HG03097 (cell line): ENCODE results near the gene IBA57.
"Not testable (repeated sequence)": the region's sequence is repeated elsewhere in the genome, so short reads cannot be mapped to it uniquely, and the experiment has no call there.

Experiments used
- ATAC-seq: cut with Tn5 transposase; IDR thresholded peaks from one replicate; pipeline ENCODE4 v1.9.1; 2021; ENCODE audit not compliant: unreplicated experiment, low FRiP score

The IBA57 gene

GRCh38 chr1:228170666-228171065 is 5.1 kb downstream of the IBA57 start:
- no peak for ATAC-seq

GRCh38 chr1:228171221-228171891 is 5.8 kb downstream of the IBA57 start:
- no peak for ATAC-seq

GRCh38 chr1:228172591-228173527 is 7.3 kb downstream of the IBA57 start:
- ATAC-seq, result no peak

- ATAC-seq, result not testable (repeated sequence)
Observed at GRCh38 chr1:228173528-228174481, 8.2 kb downstream of the IBA57 start.

GRCh38 chr1:228174482-228175315 is 9.1 kb downstream of the IBA57 start:
- no peak for ATAC-seq

GRCh38 chr1:228175316-228176023 is 9.9 kb downstream of the IBA57 start:
- no peak for ATAC-seq

GRCh38 chr1:228176024-228176395 is 10.4 kb downstream of the IBA57 start:
- no peak for ATAC-seq

GRCh38 chr1:228176461-228177182 is 11.0 kb downstream of the IBA57 start:
- ATAC-seq, result no peak

- no peak for ATAC-seq
Observed at GRCh38 chr1:228177183-228177475, 11.5 kb downstream of the IBA57 start.

- ATAC-seq, result no peak
Observed at GRCh38 chr1:228177721-228178710, 12.4 kb downstream of the IBA57 start.

- ATAC-seq, result no peak
Observed at GRCh38 chr1:228178737-228179684, 13.4 kb downstream of the IBA57 start.

GRCh38 chr1:228180271-228180958 is 14.8 kb downstream of the IBA57 start:
- no peak for ATAC-seq

- no peak for ATAC-seq
Observed at GRCh38 chr1:228180959-228181644, 15.5 kb downstream of the IBA57 start.

GRCh38 chr1:228181645-228182034 is 16.0 kb downstream of the IBA57 start:
- no peak for ATAC-seq

GRCh38 chr1:228182296-228183030 is 16.9 kb downstream of the IBA57 start:
- ATAC-seq, result no peak
